H1 (cell line): ENCODE measurements around the gene TMEM131L. TPM values are rescaled to one million over a fixed set of nuclear protein-coding genes. Genes with fewer than 3 reads are reported as not detected.

Experiments used
- CTCF ChIA-PET: fragments of 300-600 bp; sonication (Branson Sonifier 250); formaldehyde crosslinking; loops from one replicate; lab custom pipeline; 2021; ENCODE audit not compliant: partially characterized antibody; lab: Charles Lee
- POLR2A ChIA-PET: fragments of 300-600 bp; sonication (Branson Sonifier 250); formaldehyde crosslinking; loops from one replicate; lab custom pipeline; 2021; ENCODE audit warnings: inconsistent platforms; ENCODE audit not compliant: partially characterized antibody; lab: Charles Lee
- DNase-seq, 2 experiments: peaks; one replicate each; pipeline versions ENCODE4 v3.0.0 to v3.0.0-alpha.2; 2010 to 2022; ENCODE audit warnings: low spot score in 2 of 2, low read depth in 1 of 2, mixed read lengths in 1 of 2
- FAIRE-seq: peaks from 2 replicates; lab custom pipeline; 2011; peaks lifted over from hg19 to GRCh38; lab: Jason Lieb, UNC
- H2AFZ ChIP-seq: 2 replicates; pipeline ENCODE4 v1.8.1; 2012; ENCODE audit warnings: low read length, inconsistent platforms
- H2AK5ac ChIP-seq: 2 replicates; pipeline ENCODE4 v1.6.1; 2013; ENCODE audit warnings: low read depth, low read length
- H2BK120ac ChIP-seq: replicated peaks from 2 replicates; pipeline ENCODE3; 2013; ENCODE audit warnings: low read depth, low read length, inconsistent platforms
- H2BK12ac ChIP-seq: 2 replicates; pipeline ENCODE4 v1.6.1; 2013; ENCODE audit warnings: low read depth, low read length
- H2BK15ac ChIP-seq: 2 replicates; pipeline ENCODE4 v1.6.1; 2013; ENCODE audit warnings: low read length
- H2BK20ac ChIP-seq: 2 replicates; pipeline ENCODE4 v1.6.1; 2013; ENCODE audit warnings: low read length
- H2BK5ac ChIP-seq: 2 replicates; pipeline ENCODE4 v1.6.1; 2013; ENCODE audit warnings: low read depth, low read length
- H3K14ac ChIP-seq: 2 replicates; pipeline ENCODE4 v1.6.1; 2013; ENCODE audit warnings: inconsistent platforms; ENCODE audit not compliant: insufficient read length
- H3K18ac ChIP-seq: 2 replicates; pipeline ENCODE4 v1.6.1; 2013; ENCODE audit warnings: low read length; ENCODE audit errors: extremely low read depth
- H3K23ac ChIP-seq: 2 replicates; pipeline ENCODE4 v1.6.1; 2013; ENCODE audit warnings: inconsistent platforms; ENCODE audit not compliant: insufficient read length
- H3K23me2 ChIP-seq: 2 replicates; pipeline ENCODE4 v1.6.1; 2013; ENCODE audit warnings: low read depth, low read length
- H3K27ac ChIP-seq: 2 replicates; pipeline ENCODE4 v1.6.1; 2011; ENCODE audit warnings: low read depth, low read length, inconsistent platforms
- H3K27me3 ChIP-seq, 4 experiments: replicated peaks in 1 of 4; 1 replicate in 1 of 4; 2 replicates in 3 of 4; pipeline versions ENCODE4 v1.6.1 to v1.8.1; 2011 to 2013; ENCODE audit warnings: low read length in 3 of 4, mild to moderate bottlenecking in 3 of 4, inconsistent platforms in 2 of 4, mixed read lengths in 2 of 4, moderate library complexity in 1 of 4; ENCODE audit not compliant: control insufficient read depth in 3 of 4, insufficient read depth in 3 of 4; ENCODE audit errors: extremely low read depth in 1 of 4
- H3K36me3 ChIP-seq, 4 experiments: 2 replicates each; pipeline versions ENCODE4 v1.6.1 to v1.8.1; 2011 to 2013; ENCODE audit warnings: mild to moderate bottlenecking in 4 of 4, low read length in 3 of 4, moderate library complexity in 2 of 4, control low read depth in 1 of 4, inconsistent platforms in 1 of 4; ENCODE audit not compliant: insufficient read depth in 4 of 4, control insufficient read depth in 2 of 4
- H3K4ac ChIP-seq: replicated peaks from 2 replicates; pipeline ENCODE3; 2013; ENCODE audit warnings: low read length, low read depth, mixed read lengths, inconsistent platforms; ENCODE audit not compliant: insufficient read length
- H3K4me1 ChIP-seq, 4 experiments: replicated peaks in 1 of 4; 1 replicate in 1 of 4; 2 replicates in 3 of 4; pipeline versions ENCODE4 v1.6.1 to v1.8.1; 2011 to 2013; ENCODE audit warnings: low read length in 3 of 4, inconsistent platforms in 2 of 4, mixed read lengths in 1 of 4; ENCODE audit not compliant: insufficient read depth in 4 of 4, control insufficient read depth in 3 of 4
- H3K4me2 ChIP-seq, 2 experiments: 2 replicates each; pipeline versions ENCODE4 v1.6.1 to v1.8.1; 2011 to 2013; ENCODE audit warnings: low read depth in 2 of 2, low read length in 2 of 2, control low read depth in 1 of 2, inconsistent platforms in 1 of 2, mild to moderate bottlenecking in 1 of 2; ENCODE audit not compliant: insufficient read depth in 1 of 2
- H3K4me3 ChIP-seq, 4 experiments: fragments of 200-600, 300-600 bp in 1 of 4; sonication (generic), shearing (Covaris generic), sonication (Bioruptor Twin) in 1 of 4; 2 replicates each; pipeline versions ENCODE4 v1.5.1 to v1.8.1; 2011 to 2016; ENCODE audit warnings: low read length in 4 of 4, low read depth in 3 of 4, control low read depth in 2 of 4, inconsistent platforms in 2 of 4, mild to moderate bottlenecking in 2 of 4, mixed read lengths in 1 of 4, moderate library complexity in 1 of 4; ENCODE audit not compliant: insufficient read depth in 2 of 4; ENCODE audit errors: extremely low read depth in 1 of 4
- H3K56ac ChIP-seq: replicated peaks from 2 replicates; pipeline ENCODE3; 2013; ENCODE audit warnings: low read depth, mild to moderate bottlenecking, mixed read lengths, low read length, inconsistent platforms; ENCODE audit not compliant: insufficient read length
- H3K79me1 ChIP-seq: 2 replicates; pipeline ENCODE4 v1.6.1; 2013; ENCODE audit warnings: low read depth, low read length, control low read depth
- H3K79me2 ChIP-seq, 2 experiments: 2 replicates each; pipeline versions ENCODE4 v1.6.1 to v1.8.1; 2012 to 2013; ENCODE audit warnings: low read length in 2 of 2, mild to moderate bottlenecking in 2 of 2, inconsistent platforms in 1 of 2; ENCODE audit not compliant: insufficient read depth in 2 of 2, control insufficient read depth in 1 of 2
- H3K9ac ChIP-seq, 4 experiments: replicated peaks in 1 of 4; 1 replicate in 1 of 4; 2 replicates in 3 of 4; pipeline versions ENCODE4 v1.6.1 to v1.8.1; 2011 to 2013; ENCODE audit warnings: low read depth in 3 of 4, low read length in 3 of 4, control low read depth in 2 of 4, mild to moderate bottlenecking in 2 of 4, moderate library complexity in 2 of 4, inconsistent platforms in 1 of 4; ENCODE audit errors: extremely low read depth in 1 of 4
- H3K9me3 ChIP-seq, 2 experiments: 2 replicates each; pipeline versions ENCODE4 v1.6.1 to v1.8.1; 2012 to 2013; ENCODE audit warnings: mild to moderate bottlenecking in 2 of 2, moderate library complexity in 2 of 2, control low read depth in 1 of 2, inconsistent platforms in 1 of 2, low read depth in 1 of 2, low read length in 1 of 2, mixed read lengths in 1 of 2; ENCODE audit not compliant: insufficient read depth in 2 of 2
- H4K20me1 ChIP-seq, 2 experiments: replicated peaks in 1 of 2; 2 replicates each; pipeline versions ENCODE3 to v1.8.1; 2011 to 2013; ENCODE audit warnings: inconsistent platforms in 2 of 2, low read length in 2 of 2, mild to moderate bottlenecking in 1 of 2; ENCODE audit not compliant: insufficient read depth in 2 of 2, control insufficient read depth in 1 of 2
- H4K5ac ChIP-seq: 2 replicates; pipeline ENCODE4 v1.6.1; 2013; ENCODE audit warnings: low read length, low read depth, mixed read lengths, inconsistent platforms; ENCODE audit not compliant: insufficient read length
- H4K8ac ChIP-seq: 2 replicates; pipeline ENCODE4 v1.8.0; 2013; ENCODE audit warnings: mild to moderate bottlenecking, moderate library complexity, low read length, inconsistent platforms; ENCODE audit not compliant: insufficient read depth; ENCODE audit errors: extremely low read depth
- H4K91ac ChIP-seq: replicated peaks from 2 replicates; pipeline ENCODE3; 2013; ENCODE audit warnings: low read length, mixed read lengths, inconsistent platforms; ENCODE audit not compliant: insufficient read length
- ATF3 ChIP-seq: IDR thresholded peaks from 2 replicates; pipeline ENCODE4 v1.6.1; 2011; ENCODE audit warnings: low read depth, mild to moderate bottlenecking, low read length; ENCODE audit not compliant: insufficient read depth
- BACH1 ChIP-seq: IDR thresholded peaks from 2 replicates; pipeline ENCODE4 v1.6.1; 2012; ENCODE audit warnings: low read length, improper control_type of control experiment
- BRCA1 ChIP-seq: IDR thresholded peaks from 2 replicates; pipeline ENCODE4 v1.6.1; 2012; ENCODE audit warnings: low read depth, low read length, improper control_type of control experiment
- CBX8 ChIP-seq: fragments of 300-800, 300-1000 bp; sonication (generic); IDR thresholded peaks from 2 replicates; pipeline ENCODE4 v1.7.1; 2016; ENCODE audit warnings: low read depth, low read length, borderline replicate concordance
- CEBPB ChIP-seq: IDR thresholded peaks from 2 replicates; pipeline ENCODE4 v1.6.1; 2012; ENCODE audit warnings: low read depth, low read length
- EP300 ChIP-seq, 2 experiments: IDR thresholded peaks; 1 replicate in 1 of 2; 2 replicates in 1 of 2; pipeline ENCODE4 v1.6.1; 2011 to 2012; ENCODE audit warnings: low read depth in 2 of 2, low read length in 2 of 2, mild to moderate bottlenecking in 2 of 2, borderline replicate concordance in 1 of 2, inconsistent platforms in 1 of 2, moderate library complexity in 1 of 2
- KDM5A ChIP-seq: fragments of 200-600 bp; IDR thresholded peaks from 2 replicates; pipeline ENCODE4 v1.7.1; 2012; ENCODE audit warnings: mild to moderate bottlenecking, low read length, inconsistent platforms, mixed read lengths
- RBBP5 ChIP-seq: IDR thresholded peaks from 2 replicates; pipeline ENCODE4 v1.7.1; 2012; ENCODE audit warnings: low read depth, mild to moderate bottlenecking, inconsistent platforms, low read length, moderate library complexity, borderline replicate concordance
- TAF1 ChIP-seq: IDR thresholded peaks from 2 replicates; pipeline ENCODE4 v1.6.1; 2011; ENCODE audit warnings: mild to moderate bottlenecking, low read depth, low read length
- ZNF274 ChIP-seq: IDR thresholded peaks from 2 replicates; pipeline ENCODE4 v1.7.0; 2012; ENCODE audit warnings: low read length, borderline replicate concordance; ENCODE audit errors: extremely low read depth
- WGBS, 2 experiments: shearing (Covaris generic) in 1 of 2; methylation state at CpG; one replicate each; pipeline versions ENCODE4 v1.1.6 to v1.1.7; 2013 to 2015; ENCODE audit warnings: low lambda C conversion rate in 2 of 2, mixed read lengths in 2 of 2, inconsistent platforms in 1 of 2, low coverage in 1 of 2, missing lambda C conversion rate in 1 of 2; ENCODE audit not compliant: insufficient replicate concordance in 2 of 2, insufficient coverage in 1 of 2, insufficient read length in 1 of 2; ENCODE audit errors: extremely low coverage in 1 of 2, missing lambda C conversion rate in 1 of 2; 5-methylcytosine and 5-hydroxymethylcytosine counted together
- polyA plus RNA-seq, 7 experiments: library from polyadenylated mRNA; depleted of rRNA in 3 of 7; stranded (reverse) in 5 of 7; unstranded in 2 of 7; fragments of >200 nt in 5 of 7; fragments of 200-250 nt in 2 of 7; gene quantifications; 1 replicate in 5 of 7; 2 replicates in 1 of 7; 4 replicates in 1 of 7; pipeline versions ENCODE4 v1.2.1 to v1.2.3, GENCODE V29; 2011 to 2013; ENCODE audit warnings: missing spikeins in 2 of 7, mixed read lengths in 2 of 7
- total RNA-seq: library from RNA; stranded (reverse); fragmentation: NEBNext Ultra II Directional; extraction: Animal tissue kit (Norgen Biotek cat#: 25700); gene quantifications from 2 replicates; pipeline ENCODE4 v1.2.1, GENCODE V29; 2021

Gene TMEM131L
- total and polyA plus RNA-seq, 2 of the 8 experiments (the other 6 are each of a cell fraction or from before 2014, with no cell fraction given): 14.3 to 26.1 TPM

GRCh38 chr4:153489856-153490558 lies 23.8 kb downstream of the TMEM131L start:
- no peak overlapping the region for H2AFZ ChIP-seq
- H3K56ac ChIP-seq: no peak overlapping the region
- peaks cover 0 to 53% of the 10 kb centered on the region in 2 experiments; a peak in 3 of 4 replicates for H3K79me2 ChIP-seq
- no peak overlapping the region for H4K8ac ChIP-seq
- H2BK20ac ChIP-seq: no peak overlapping the region
- H3K4me2 ChIP-seq: no peak overlapping the region; a peak in 1 of 4 replicates
- H3K79me1 ChIP-seq: peaks cover 9% of the 10 kb centered on the region
- POLR2A ChIA-PET: interaction anchor here (0.9 to 1.4 kb wide), 4 partner anchors 8 to 24 kb away, joined by 3 to 5 read pairs (median 3); partner anchors contain the start of gene TMEM131L
- CTCF ChIA-PET: interaction anchor here (0.8 to 2.2 kb wide), 3 partner anchors 9 to 57 kb away, joined by 3 to 9 read pairs (median 4); no protein-coding TSS in a partner anchor
- no peak overlapping the region for H3K14ac ChIP-seq
- H2BK15ac ChIP-seq: no peak overlapping the region
- no peak overlapping the region for H3K4ac ChIP-seq
- no peak overlapping the region for H3K27ac ChIP-seq
- no peak overlapping the region for H3K4me3 ChIP-seq
- H3K23me2 ChIP-seq: peaks cover 2% of the 10 kb centered on the region; the same call in 1 of the 2 replicates
- no peak overlapping the region for H3K23ac ChIP-seq
- H3K36me3 ChIP-seq: no peaks in the 10 kb centered on the region
- H3K18ac ChIP-seq: no peak overlapping the region
- H2BK5ac ChIP-seq: no peak overlapping the region
- peaks cover 10 to 38% (median 23%) of the 10 kb centered on the region in 4 experiments for H3K4me1 ChIP-seq
- no peak for DNase-seq
- 85% methylated on average over 7 of the region's 7 CpGs; no CpG with 5 or more reads in 1 of the 2 experiments for WGBS, 2 experiments
- no peak overlapping the region for H4K5ac ChIP-seq
- no peak overlapping the region for H2BK120ac ChIP-seq
- H4K20me1 ChIP-seq: peaks cover 0 to 8% of the 10 kb centered on the region in 2 experiments
- H2AK5ac ChIP-seq: no peak overlapping the region
- H4K91ac ChIP-seq: no peak overlapping the region
- H3K9ac ChIP-seq: no peak overlapping the region; a peak in 1 of 7 replicates
- H2BK12ac ChIP-seq: no peak overlapping the region
- FAIRE-seq: no peak
- no peaks in the 10 kb centered on the region for H3K9me3 ChIP-seq
- no peaks in the 10 kb centered on the region for H3K27me3 ChIP-seq
- TF ChIP-seq RBBP5 (no peak), CEBPB (no peak), TAF1 (no peak), ATF3 (no peak), KDM5A (no peak), CBX8 (no peak), ZNF274 (no peak), BRCA1 (no peak), BACH1 (no peak), EP300 (IDR thresholded peaks at IDR 0.05; ENCODE audit: borderline replicate concordance in 1 of 2, low read depth in 2 of 2, low read length in 2 of 2) (no peak)
